ENCODE data around the gene SLC29A1.
"Not testable (repeated sequence)": the region's sequence is repeated elsewhere in the genome, so short reads cannot be mapped to it uniquely, and the experiment has no call there.

SLC29A1 gene

GRCh38 chr6:44228836-44229235 is 5.4 kb downstream of the SLC29A1 start:
- H3K4me3 ChIP-seq (ENCODE audit: low read depth in 1 of 2, low read length in 2 of 2): no peak overlapping the region
- peaks cover 58% of the 10 kb centered on the region for H3K36me3 ChIP-seq (ENCODE audit: insufficient read depth, low read length)

GRCh38 chr6:44229376-44230033 is 6.1 kb downstream of the SLC29A1 start:
- no peak for TF ChIP-seq EZH2 (IDR thresholded peaks at IDR 0.05; ENCODE audit: borderline replicate concordance, low read depth, low read length, severe bottlenecking)
- TF ChIP-seq CTCF (IDR thresholded peaks at IDR 0.05; ENCODE audit: borderline replicate concordance, extremely low read depth, low read length, poor library complexity, severe bottlenecking): no peak
- Histone ChIP-seq H3K79me2 (ENCODE audit: insufficient read depth, low read length) (peaks cover 14% of the 10 kb centered on the region), H3K27me3 (ENCODE audit: insufficient read depth, low read length, poor library complexity) (no peaks in the 10 kb centered on the region), H3K4me2 (ENCODE audit: insufficient read depth, low read length) (no peak overlapping the region), H3K36me3 (ENCODE audit: insufficient read depth, low read length) (peaks cover 64% of the 10 kb centered on the region), H3K9me3 (ENCODE audit: insufficient read depth, low read length, severe bottlenecking) (no peaks in the 10 kb centered on the region), H2AFZ (ENCODE audit: low read depth, low read length) (no peak overlapping the region), H4K20me1 (ENCODE audit: insufficient read depth, low read length) (peaks cover 27% of the 10 kb centered on the region), H3K4me1 (ENCODE audit: insufficient read depth, low read length) (peaks cover 27% of the 10 kb centered on the region), H3K9ac (ENCODE audit: low read depth, low read length) (no peak overlapping the region), H3K4me3 (ENCODE audit: low read depth in 1 of 2, low read length in 2 of 2) (no peak overlapping the region), H3K27ac (ENCODE audit: low read length) (no peak overlapping the region)
- DNase-seq: no peak
- no peak for ATAC-seq (ENCODE audit: insufficient read depth, low read depth)

More at GRCh38 chr6:44228836-44229235, 5.4 kb downstream of the SLC29A1 start:
- TF ChIP-seq EZH2 (IDR thresholded peaks at IDR 0.05; ENCODE audit: borderline replicate concordance, low read depth, low read length, severe bottlenecking) (no peak), CTCF (IDR thresholded peaks at IDR 0.05; ENCODE audit: borderline replicate concordance, extremely low read depth, low read length, poor library complexity, severe bottlenecking) (no peak)
- Histone ChIP-seq H3K9me3 (ENCODE audit: insufficient read depth, low read length, severe bottlenecking) (no peaks in the 10 kb centered on the region), H3K4me1 (ENCODE audit: insufficient read depth, low read length) (peaks cover 34% of the 10 kb centered on the region), H4K20me1 (ENCODE audit: insufficient read depth, low read length) (peaks cover 27% of the 10 kb centered on the region), H3K27me3 (ENCODE audit: insufficient read depth, low read length, poor library complexity) (no peaks in the 10 kb centered on the region), H3K27ac (ENCODE audit: low read length) (no peak overlapping the region), H3K4me2 (ENCODE audit: insufficient read depth, low read length) (no peak overlapping the region), H3K79me2 (ENCODE audit: insufficient read depth, low read length) (peaks cover 21% of the 10 kb centered on the region), H2AFZ (ENCODE audit: low read depth, low read length) (no peak overlapping the region), H3K9ac (ENCODE audit: low read depth, low read length) (no peak overlapping the region)
- DNase-seq (no peak), ATAC-seq (ENCODE audit: insufficient read depth, low read depth) (no peak)

GRCh38 chr6:44230034-44230675 is 6.8 kb downstream of the SLC29A1 start:
- H3K4me1 ChIP-seq (ENCODE audit: insufficient read depth, low read length): peaks cover 21% of the 10 kb centered on the region
- H3K27me3 ChIP-seq (ENCODE audit: insufficient read depth, low read length, poor library complexity): no peaks in the 10 kb centered on the region
- H3K4me3 ChIP-seq (ENCODE audit: low read depth in 1 of 2, low read length in 2 of 2): no peak overlapping the region
- H3K27ac ChIP-seq (ENCODE audit: low read length): no peak overlapping the region
- DNase-seq (no peak), ATAC-seq (ENCODE audit: insufficient read depth, low read depth) (no peak)
- H3K4me2 ChIP-seq (ENCODE audit: insufficient read depth, low read length): no peak overlapping the region
- TF ChIP-seq EZH2 (IDR thresholded peaks at IDR 0.05; ENCODE audit: borderline replicate concordance, low read depth, low read length, severe bottlenecking) (no peak), CTCF (IDR thresholded peaks at IDR 0.05; ENCODE audit: borderline replicate concordance, extremely low read depth, low read length, poor library complexity, severe bottlenecking) (no peak)
- no peak overlapping the region for H3K9ac ChIP-seq (ENCODE audit: low read depth, low read length)
- H2AFZ ChIP-seq (ENCODE audit: low read depth, low read length): no peak overlapping the region
- peaks cover 8% of the 10 kb centered on the region for H3K79me2 ChIP-seq (ENCODE audit: insufficient read depth, low read length)
- H4K20me1 ChIP-seq (ENCODE audit: insufficient read depth, low read length): peaks cover 22% of the 10 kb centered on the region
- H3K36me3 ChIP-seq (ENCODE audit: insufficient read depth, low read length): peaks cover 66% of the 10 kb centered on the region
- H3K9me3 ChIP-seq (ENCODE audit: insufficient read depth, low read length, severe bottlenecking): no peaks in the 10 kb centered on the region

GRCh38 chr6:44231426-44231825 is 8.0 kb downstream of the SLC29A1 start:
- H3K9ac ChIP-seq (ENCODE audit: low read depth, low read length); DNase-seq; H3K4me1 ChIP-seq (ENCODE audit: insufficient read depth, low read length); H3K4me3 ChIP-seq (ENCODE audit: low read depth in 1 of 2, low read length in 2 of 2); H2AFZ ChIP-seq (ENCODE audit: low read depth, low read length); H3K4me2 ChIP-seq (ENCODE audit: insufficient read depth, low read length); H3K27me3 ChIP-seq (ENCODE audit: insufficient read depth, low read length, poor library complexity); ATAC-seq (ENCODE audit: insufficient read depth, low read depth); H3K79me2 ChIP-seq (ENCODE audit: insufficient read depth, low read length); H3K9me3 ChIP-seq (ENCODE audit: insufficient read depth, low read length, severe bottlenecking); H3K27ac ChIP-seq (ENCODE audit: low read length): not testable (repeated sequence)
- Histone ChIP-seq H3K36me3 (ENCODE audit: insufficient read depth, low read length) (peaks cover 63% of the 10 kb centered on the region), H4K20me1 (ENCODE audit: insufficient read depth, low read length) (peaks cover 15% of the 10 kb centered on the region; the same call in 1 of the 2 replicates)

Measured in DND-41 (cell line).